GM23338 (cell line): ENCODE results near the gene CACNA1B. TPM values are rescaled to one million over a fixed set of nuclear protein-coding genes. Genes with fewer than 3 reads are reported as not detected.

ENCODE experiments used
- ATAC-seq: fragments of 200-7000 bp; cut with Tn5 transposase; 3 replicates; pipeline ENCODE4 v1.9.1; 2020
- DNase-seq: peaks from one replicate; pipeline ENCODE4 v3.0.0-alpha.2; 2015; ENCODE audit warnings: low spot score
- H2AFZ ChIP-seq: fragments of 200-600 bp; sonication (generic); 2 replicates; pipeline ENCODE4 v1.8.0; 2016; ENCODE audit warnings: antibody characterized with exemption, mild to moderate bottlenecking, moderate library complexity
- H3F3A ChIP-seq: fragments of 200-600 bp; sonication (generic); replicated peaks from 2 replicates; pipeline ENCODE4 v1.8.0; 2017; ENCODE audit warnings: antibody characterized with exemption, mixed run types, low read depth
- H3K27ac ChIP-seq: fragments of 200-600 bp; sonication (generic); 2 replicates; pipeline ENCODE4 v1.6.1; 2016; ENCODE audit warnings: low read depth
- H3K27me3 ChIP-seq: fragments of 200-600 bp; sonication (generic); 2 replicates; pipeline ENCODE4 v1.8.0; 2016; ENCODE audit warnings: mild to moderate bottlenecking, mixed run types, moderate library complexity; ENCODE audit not compliant: insufficient read depth
- H3K36me3 ChIP-seq: fragments of 200-600 bp; sonication (generic); 2 replicates; pipeline ENCODE4 v1.8.0; 2016; ENCODE audit warnings: mild to moderate bottlenecking; ENCODE audit not compliant: insufficient read depth
- H3K4me1 ChIP-seq: fragments of 200-600 bp; sonication (generic); 2 replicates; pipeline ENCODE4 v1.8.0; 2016; ENCODE audit warnings: mild to moderate bottlenecking, moderate library complexity; ENCODE audit not compliant: insufficient read depth
- H3K4me2 ChIP-seq: fragments of 200-600 bp; sonication (generic); 2 replicates; pipeline ENCODE4 v1.7.1; 2017; ENCODE audit warnings: mixed run types
- H3K4me3 ChIP-seq: fragments of 200-600 bp; sonication (generic); 2 replicates; pipeline ENCODE4 v1.6.1; 2016; ENCODE audit warnings: mixed run types
- H3K79me2 ChIP-seq: fragments of 200-600 bp; sonication (generic); replicated peaks from 2 replicates; pipeline ENCODE4 v1.8.0; 2017; ENCODE audit warnings: mild to moderate bottlenecking; ENCODE audit not compliant: insufficient read depth
- H3K9me2 ChIP-seq: fragments of 200-600 bp; sonication (generic); 2 replicates; pipeline ENCODE4 v1.8.0; 2017; ENCODE audit not compliant: insufficient read depth
- H4K20me1 ChIP-seq: fragments of 200-600 bp; sonication (generic); replicated peaks from 2 replicates; pipeline ENCODE4 v1.8.0; 2017; ENCODE audit warnings: mild to moderate bottlenecking; ENCODE audit not compliant: insufficient read depth
- H3K27ac Mint-ChIP-seq: 2 replicates; pipeline ENCODE4 v1.8.0; 2020; ENCODE audit warnings: inconsistent platforms, mild to moderate bottlenecking, moderate library complexity, mixed read lengths
- H3K27me3 Mint-ChIP-seq: 3 replicates; pipeline ENCODE4 v1.8.0; 2022; ENCODE audit warnings: low read depth, mild to moderate bottlenecking, moderate library complexity, mixed read lengths, inconsistent platforms; ENCODE audit not compliant: insufficient read depth, poor library complexity
- H3K36me3 Mint-ChIP-seq: 3 replicates; pipeline ENCODE4 v1.8.0; 2021; ENCODE audit warnings: low read depth, mild to moderate bottlenecking, inconsistent platforms, moderate library complexity, mixed read lengths
- H3K4me1 Mint-ChIP-seq: 3 replicates; pipeline ENCODE4 v1.8.0; 2020; ENCODE audit warnings: mild to moderate bottlenecking, inconsistent platforms, mixed read lengths
- H3K4me3 Mint-ChIP-seq: 3 replicates; pipeline ENCODE4 v1.8.0; 2021; ENCODE audit warnings: moderate library complexity, mild to moderate bottlenecking, inconsistent platforms, mixed read lengths
- H3K9me3 Mint-ChIP-seq: 3 replicates; pipeline ENCODE4 v1.8.0; 2020; ENCODE audit warnings: moderate library complexity, mild to moderate bottlenecking, inconsistent platforms, mixed read lengths
- CREB1 ChIP-seq: fragments of 250-450 bp; sonication (Bioruptor Pico); IDR thresholded peaks from 2 replicates; pipeline ENCODE4 v1.5.0; 2020; ENCODE audit warnings: low read depth, mild to moderate bottlenecking, moderate library complexity
- EZH2 ChIP-seq: fragments of 200-600 bp; sonication (generic); IDR thresholded peaks from one replicate; pipeline ENCODE4 v1.8.0; 2017; ENCODE audit warnings: antibody characterized with exemption, mild to moderate bottlenecking, low read depth; ENCODE audit not compliant: unreplicated experiment
- EZH2phosphoT487 ChIP-seq: fragments of 200-600 bp; sonication (generic); IDR thresholded peaks from one replicate; pipeline ENCODE4 v1.8.1; 2018; ENCODE audit warnings: antibody characterized with exemption; ENCODE audit not compliant: unreplicated experiment
- JUNB ChIP-seq: IDR thresholded peaks from one replicate; pipeline ENCODE4 v1.6.1; 2016; ENCODE audit warnings: antibody characterized with exemption; ENCODE audit not compliant: unreplicated experiment
- NANOG ChIP-seq: IDR thresholded peaks from 2 replicates; pipeline ENCODE4 v1.6.1; 2016; ENCODE audit warnings: antibody characterized with exemption, borderline replicate concordance
- POLR2AphosphoS5 ChIP-seq: IDR thresholded peaks from 2 replicates; pipeline ENCODE4 v1.6.1; 2016; ENCODE audit warnings: antibody characterized with exemption, low read depth
- REST ChIP-seq: IDR thresholded peaks from one replicate; pipeline ENCODE4 v1.6.1; 2018; ENCODE audit warnings: antibody characterized with exemption; ENCODE audit not compliant: unreplicated experiment
- STAT1 ChIP-seq: IDR thresholded peaks from one replicate; pipeline ENCODE4 v1.6.1; 2016; ENCODE audit warnings: antibody characterized with exemption; ENCODE audit not compliant: unreplicated experiment
- ZNF114 ChIP-seq: fragments of 250-450 bp; sonication (Bioruptor Pico); IDR thresholded peaks from 2 replicates; pipeline ENCODE4 v1.5.0; 2020; ENCODE audit warnings: mild to moderate bottlenecking, moderate library complexity
- polyA plus RNA-seq: library from polyadenylated mRNA; unstranded; fragments of >200 nt; fragmentation: Nextera tagmentation; extraction: Ambion mirVana; gene quantifications from 2 replicates; pipeline ENCODE4 v1.2.1, GENCODE V29; 2016
- total RNA-seq: library from RNA; depleted of rRNA; stranded (reverse); fragments of >200 nt; shearing (Covaris generic); gene quantifications from 2 replicates; pipeline ENCODE4 v1.2.3, GENCODE V29; 2014
- TF ChIP-seq, protein P1 (sequence below): fragments of 250-450 bp; sonication (Bioruptor Pico); IDR thresholded peaks from 2 replicates; pipeline ENCODE4 v1.5.0; 2020; ENCODE audit warnings: mild to moderate bottlenecking, moderate library complexity
- TF ChIP-seq, protein P2 (sequence below): IDR thresholded peaks from 2 replicates; pipeline ENCODE4 v1.6.1; 2016; ENCODE audit warnings: antibody characterized with exemption

The CACNA1B gene
- total and polyA plus RNA-seq, 2 experiments from 2014 or later, result 1.1 to 10.4 TPM

GRCh38 chr9:138060365-138060764, 182.8 kb downstream of the CACNA1B start:
- Mint-ChIP-seq H3K9me3 (no peaks in the 10 kb centered on the region), H3K27ac (no peak overlapping the region), H3K4me3 (no peak overlapping the region), H3K27me3 (peaks cover 5% of the 10 kb centered on the region), H3K36me3 (peaks cover 70% of the 10 kb centered on the region), H3K4me1 (peaks cover 3% of the 10 kb centered on the region; the same call in 2 of the 3 replicates)
- Histone ChIP-seq H3K27me3 (no peaks in the 10 kb centered on the region), H2AFZ (no peak overlapping the region), H3K4me3 (no peak overlapping the region), H3K4me1 (no peaks in the 10 kb centered on the region), H3K36me3 (peaks cover 7% of the 10 kb centered on the region; the same call in 1 of the 2 replicates), H3K79me2 (no peaks in the 10 kb centered on the region), H4K20me1 (no peaks in the 10 kb centered on the region; the same call in 1 of the 2 replicates), H3F3A (no peaks in the 10 kb centered on the region), H3K4me2 (no peak overlapping the region), H3K27ac (no peak overlapping the region), H3K9me2 (no peaks in the 10 kb centered on the region)
- ATAC-seq (no peak), DNase-seq (no peak)
- no peak for TF ChIP-seq CREB1

DNA sequence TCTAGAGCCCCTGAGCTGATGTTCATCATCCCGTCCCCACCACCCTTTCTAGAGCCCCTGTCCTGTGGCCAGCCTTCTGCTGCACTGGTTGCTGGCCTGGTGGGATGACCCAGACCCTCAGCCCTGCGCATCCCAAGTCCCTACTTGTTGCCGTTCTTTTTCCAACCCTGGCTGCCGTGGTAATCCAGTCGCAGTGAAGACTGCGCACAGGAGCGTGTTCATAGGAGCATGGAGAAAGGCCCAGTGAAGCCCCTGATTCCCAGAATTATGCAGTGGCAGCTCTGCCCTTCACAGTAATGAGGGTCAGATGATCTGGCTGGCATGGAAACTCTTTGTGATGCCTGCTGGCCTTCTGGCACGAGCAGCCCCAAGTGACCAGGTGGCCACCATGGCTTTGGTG, 183.3 kb downstream of the CACNA1B start:
- peaks cover 8% of the 10 kb centered on the region for H3K4me1 Mint-ChIP-seq
- no peak overlapping the region for H3K27ac Mint-ChIP-seq
- H4K20me1 ChIP-seq, result no peaks in the 10 kb centered on the region
- no peak overlapping the region for H2AFZ ChIP-seq
- no peak for ATAC-seq
- H3K4me1 ChIP-seq, result no peaks in the 10 kb centered on the region
- peaks cover 68% of the 10 kb centered on the region for H3K36me3 Mint-ChIP-seq
- no peak overlapping the region for H3K4me3 Mint-ChIP-seq
- H3K27ac ChIP-seq, result no peak overlapping the region
- no peak overlapping the region for H3K4me2 ChIP-seq
- H3K27me3 Mint-ChIP-seq, result peaks cover 5% of the 10 kb centered on the region
- H3K36me3 ChIP-seq, result peaks cover 7% of the 10 kb centered on the region; the same call in 1 of the 2 replicates
- H3K4me3 ChIP-seq, result no peak overlapping the region
- no peaks in the 10 kb centered on the region for H3K9me3 Mint-ChIP-seq
- no peak for DNase-seq
- H3K79me2 ChIP-seq, result no peaks in the 10 kb centered on the region
- H3K9me2 ChIP-seq, result no peaks in the 10 kb centered on the region
- H3K27me3 ChIP-seq, result no peaks in the 10 kb centered on the region
- H3F3A ChIP-seq, result no peaks in the 10 kb centered on the region
- TF ChIP-seq EZH2phosphoT487 (no peak), POLR2AphosphoS5 (no peak), REST (no peak), NANOG (no peak), CREB1 (no peak), EZH2 (no peak), ZNF114 (no peak), JUNB (no peak), STAT1 (no peak)
- TF ChIP-seq, protein P1, sequence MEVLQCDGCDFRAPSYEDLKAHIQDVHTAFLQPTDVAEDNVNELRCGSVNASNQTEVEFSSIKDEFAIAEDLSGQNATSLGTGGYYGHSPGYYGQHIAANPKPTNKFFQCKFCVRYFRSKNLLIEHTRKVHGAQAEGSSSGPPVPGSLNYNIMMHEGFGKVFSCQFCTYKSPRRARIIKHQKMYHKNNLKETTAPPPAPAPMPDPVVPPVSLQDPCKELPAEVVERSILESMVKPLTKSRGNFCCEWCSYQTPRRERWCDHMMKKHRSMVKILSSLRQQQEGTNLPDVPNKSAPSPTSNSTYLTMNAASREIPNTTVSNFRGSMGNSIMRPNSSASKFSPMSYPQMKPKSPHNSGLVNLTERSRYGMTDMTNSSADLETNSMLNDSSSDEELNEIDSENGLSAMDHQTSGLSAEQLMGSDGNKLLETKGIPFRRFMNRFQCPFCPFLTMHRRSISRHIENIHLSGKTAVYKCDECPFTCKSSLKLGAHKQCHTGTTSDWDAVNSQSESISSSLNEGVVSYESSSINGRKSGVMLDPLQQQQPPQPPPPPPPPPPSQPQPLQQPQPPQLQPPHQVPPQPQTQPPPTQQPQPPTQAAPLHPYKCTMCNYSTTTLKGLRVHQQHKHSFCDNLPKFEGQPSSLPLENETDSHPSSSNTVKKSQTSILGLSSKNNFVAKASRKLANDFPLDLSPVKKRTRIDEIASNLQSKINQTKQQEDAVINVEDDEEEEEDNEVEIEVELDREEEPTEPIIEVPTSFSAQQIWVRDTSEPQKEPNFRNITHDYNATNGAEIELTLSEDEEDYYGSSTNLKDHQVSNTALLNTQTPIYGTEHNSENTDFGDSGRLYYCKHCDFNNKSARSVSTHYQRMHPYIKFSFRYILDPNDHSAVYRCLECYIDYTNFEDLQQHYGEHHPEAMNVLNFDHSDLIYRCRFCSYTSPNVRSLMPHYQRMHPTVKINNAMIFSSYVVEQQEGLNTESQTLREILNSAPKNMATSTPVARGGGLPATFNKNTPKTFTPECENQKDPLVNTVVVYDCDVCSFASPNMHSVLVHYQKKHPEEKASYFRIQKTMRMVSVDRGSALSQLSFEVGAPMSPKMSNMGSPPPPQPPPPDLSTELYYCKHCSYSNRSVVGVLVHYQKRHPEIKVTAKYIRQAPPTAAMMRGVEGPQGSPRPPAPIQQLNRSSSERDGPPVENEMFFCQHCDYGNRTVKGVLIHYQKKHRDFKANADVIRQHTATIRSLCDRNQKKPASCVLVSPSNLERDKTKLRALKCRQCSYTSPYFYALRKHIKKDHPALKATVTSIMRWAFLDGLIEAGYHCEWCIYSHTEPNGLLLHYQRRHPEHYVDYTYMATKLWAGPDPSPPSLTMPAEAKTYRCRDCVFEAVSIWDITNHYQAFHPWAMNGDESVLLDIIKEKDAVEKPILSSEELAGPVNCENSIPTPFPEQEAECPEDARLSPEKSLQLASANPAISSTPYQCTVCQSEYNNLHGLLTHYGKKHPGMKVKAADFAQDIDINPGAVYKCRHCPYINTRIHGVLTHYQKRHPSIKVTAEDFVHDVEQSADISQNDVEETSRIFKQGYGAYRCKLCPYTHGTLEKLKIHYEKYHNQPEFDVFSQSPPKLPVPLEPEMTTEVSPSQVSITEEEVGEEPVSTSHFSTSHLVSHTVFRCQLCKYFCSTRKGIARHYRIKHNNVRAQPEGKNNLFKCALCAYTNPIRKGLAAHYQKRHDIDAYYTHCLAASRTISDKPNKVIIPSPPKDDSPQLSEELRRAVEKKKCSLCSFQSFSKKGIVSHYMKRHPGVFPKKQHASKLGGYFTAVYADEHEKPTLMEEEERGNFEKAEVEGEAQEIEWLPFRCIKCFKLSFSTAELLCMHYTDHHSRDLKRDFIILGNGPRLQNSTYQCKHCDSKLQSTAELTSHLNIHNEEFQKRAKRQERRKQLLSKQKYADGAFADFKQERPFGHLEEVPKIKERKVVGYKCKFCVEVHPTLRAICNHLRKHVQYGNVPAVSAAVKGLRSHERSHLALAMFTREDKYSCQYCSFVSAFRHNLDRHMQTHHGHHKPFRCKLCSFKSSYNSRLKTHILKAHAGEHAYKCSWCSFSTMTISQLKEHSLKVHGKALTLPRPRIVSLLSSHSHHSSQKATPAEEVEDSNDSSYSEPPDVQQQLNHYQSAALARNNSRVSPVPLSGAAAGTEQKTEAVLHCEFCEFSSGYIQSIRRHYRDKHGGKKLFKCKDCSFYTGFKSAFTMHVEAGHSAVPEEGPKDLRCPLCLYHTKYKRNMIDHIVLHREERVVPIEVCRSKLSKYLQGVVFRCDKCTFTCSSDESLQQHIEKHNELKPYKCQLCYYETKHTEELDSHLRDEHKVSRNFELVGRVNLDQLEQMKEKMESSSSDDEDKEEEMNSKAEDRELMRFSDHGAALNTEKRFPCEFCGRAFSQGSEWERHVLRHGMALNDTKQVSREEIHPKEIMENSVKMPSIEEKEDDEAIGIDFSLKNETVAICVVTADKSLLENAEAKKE (CRISPR knock-in tag), result no peak
- TF ChIP-seq, protein P2, sequence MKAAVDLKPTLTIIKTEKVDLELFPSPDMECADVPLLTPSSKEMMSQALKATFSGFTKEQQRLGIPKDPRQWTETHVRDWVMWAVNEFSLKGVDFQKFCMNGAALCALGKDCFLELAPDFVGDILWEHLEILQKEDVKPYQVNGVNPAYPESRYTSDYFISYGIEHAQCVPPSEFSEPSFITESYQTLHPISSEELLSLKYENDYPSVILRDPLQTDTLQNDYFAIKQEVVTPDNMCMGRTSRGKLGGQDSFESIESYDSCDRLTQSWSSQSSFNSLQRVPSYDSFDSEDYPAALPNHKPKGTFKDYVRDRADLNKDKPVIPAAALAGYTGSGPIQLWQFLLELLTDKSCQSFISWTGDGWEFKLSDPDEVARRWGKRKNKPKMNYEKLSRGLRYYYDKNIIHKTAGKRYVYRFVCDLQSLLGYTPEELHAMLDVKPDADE, result no peak
